Skeletal muscle cell (primary cell): ENCODE results near the gene TBC1D12.

Experiments
- DNase-seq: peaks from one replicate; pipeline ENCODE4 v3.0.0-alpha.2; 2010; ENCODE audit warnings: low read depth
- H3K4me3 ChIP-seq: 2 replicates; pipeline ENCODE4 v1.5.1; 2011; ENCODE audit warnings: low read depth, mild to moderate bottlenecking, control low read depth, low read length, moderate library complexity

Gene TBC1D12

DNA sequence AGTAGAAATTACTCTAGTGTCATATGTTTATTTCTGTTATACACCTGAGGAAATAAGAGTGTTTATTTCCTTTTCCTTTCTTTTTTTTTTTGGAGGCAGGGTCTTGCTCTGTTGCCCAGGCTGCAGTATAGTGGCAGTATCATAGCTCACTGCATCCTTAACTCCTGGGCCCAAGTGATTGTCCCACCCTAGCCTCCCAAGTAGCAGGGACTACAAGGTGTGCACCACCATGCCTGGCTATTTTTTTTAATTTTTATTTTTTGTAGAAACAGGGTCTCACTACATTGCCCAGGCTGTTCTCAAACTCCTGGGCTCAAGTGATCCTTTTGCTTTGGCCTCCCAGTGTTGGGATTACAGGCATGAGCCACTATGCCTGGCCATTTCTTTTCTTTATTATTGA is 37.8 kb downstream of the TBC1D12 start:
- no peak for DNase-seq
- H3K4me3 ChIP-seq, result no peak overlapping the region

DNA sequence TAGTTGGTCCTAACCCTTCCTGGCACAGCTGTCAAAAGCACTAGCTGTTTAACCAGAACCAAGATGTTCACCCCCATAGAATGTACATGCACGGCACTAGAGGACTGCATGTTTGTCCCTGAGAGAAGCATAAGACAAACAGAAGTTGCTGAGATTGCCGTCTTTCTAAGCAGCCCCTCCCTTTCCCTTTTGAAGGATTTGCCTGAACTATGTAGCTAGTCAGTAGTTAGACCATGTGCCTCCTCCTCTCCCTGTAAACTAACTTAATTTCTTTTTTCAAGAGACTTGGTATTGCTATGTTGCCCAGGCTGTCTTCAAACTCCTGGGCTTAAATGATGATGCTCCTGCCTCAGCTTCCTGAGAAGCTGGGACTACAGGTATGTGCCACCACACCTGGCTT is 40.7 kb downstream of the TBC1D12 start:
- H3K4me3 ChIP-seq, result no peak overlapping the region
- no peak for DNase-seq

DNA sequence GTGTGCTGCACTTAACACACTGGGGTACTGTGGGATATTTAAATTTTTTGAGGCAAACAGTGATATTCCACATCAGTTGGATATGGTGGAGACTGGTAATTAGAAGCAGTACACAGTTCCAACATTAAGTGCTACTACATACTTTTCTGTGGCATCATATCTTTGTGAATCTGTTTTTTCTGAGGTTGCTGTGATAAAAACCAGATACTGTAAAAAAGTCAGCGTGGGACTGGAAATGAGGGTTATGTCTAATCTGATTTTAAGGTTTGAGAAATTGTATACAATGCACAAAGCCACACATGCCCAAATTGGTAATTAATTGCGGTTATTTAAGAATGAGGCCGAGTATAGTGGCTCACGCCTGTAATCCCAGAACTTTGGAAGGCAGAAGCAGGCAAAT is 41.2 kb downstream of the TBC1D12 start:
- DNase-seq, result no peak
- no peak overlapping the region for H3K4me3 ChIP-seq

DNA sequence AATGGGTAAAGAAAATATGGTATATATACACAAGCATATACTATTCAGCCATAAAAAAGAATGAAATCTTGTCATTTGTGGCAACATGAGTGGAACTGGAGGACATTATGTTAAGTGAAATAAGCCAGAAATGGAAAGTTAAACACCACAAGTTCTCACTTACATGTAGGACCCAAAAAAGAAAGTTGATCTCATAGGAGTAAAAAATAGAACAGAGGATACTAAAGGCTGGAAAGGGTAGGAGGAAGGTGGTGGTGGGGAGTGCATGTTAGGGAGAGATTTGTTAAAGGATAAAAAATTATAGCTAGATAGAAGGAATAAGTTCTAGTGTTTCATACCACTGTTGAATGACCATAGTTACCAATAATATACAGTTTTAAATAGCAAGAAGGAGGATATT is 48.4 kb downstream of the TBC1D12 start:
- H3K4me3 ChIP-seq, result no peak overlapping the region
- no peak for DNase-seq

DNA sequence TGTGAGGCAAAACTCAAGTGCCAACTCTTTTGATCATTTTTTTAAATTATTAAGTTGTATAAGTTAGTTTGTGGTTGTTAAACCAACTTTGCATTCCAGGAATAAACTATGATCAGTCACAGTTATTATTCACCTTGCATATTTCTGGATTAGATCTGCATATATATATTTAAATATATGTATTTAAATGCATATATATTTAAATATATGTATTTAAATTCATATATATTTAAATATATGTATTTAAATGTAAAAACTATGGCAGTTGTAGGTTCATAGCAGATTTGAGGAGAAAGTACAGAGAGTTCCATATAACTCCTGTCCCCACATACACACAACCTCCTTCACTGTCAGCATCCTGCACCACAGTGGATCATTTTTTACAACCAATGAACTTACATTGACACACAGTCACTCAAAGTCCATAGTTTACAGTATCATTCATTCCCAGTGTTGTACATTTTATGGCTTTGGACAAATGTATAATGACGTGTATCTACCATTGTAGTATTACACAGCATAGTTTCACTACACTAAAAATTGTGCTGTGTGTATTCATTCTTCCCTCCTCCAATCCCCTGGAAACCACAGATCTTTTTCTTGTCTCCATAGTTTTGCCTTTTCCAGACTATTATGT is 49.7 kb downstream of the TBC1D12 start:
- H3K4me3 ChIP-seq, result no peak overlapping the region
- no peak for DNase-seq

DNA sequence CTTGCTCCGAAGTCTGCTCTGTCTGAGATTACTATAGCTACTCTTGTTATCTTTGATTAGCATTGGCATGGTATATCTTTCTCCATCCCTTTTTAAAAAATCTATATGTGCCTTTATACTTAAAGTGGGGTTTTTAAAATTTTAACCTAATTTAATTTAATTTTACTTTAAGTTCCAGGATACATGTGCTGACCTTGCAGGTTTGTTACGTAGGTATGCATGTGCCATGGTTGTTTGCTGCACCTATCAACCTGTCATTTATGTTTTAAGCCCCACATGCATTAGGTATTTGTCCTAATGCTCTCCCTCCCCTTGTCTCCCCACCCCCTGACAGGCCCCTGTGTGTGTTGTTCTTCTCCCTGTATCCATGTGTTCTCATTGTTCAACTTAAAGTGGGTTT is 54.6 kb downstream of the TBC1D12 start:
- DNase-seq, result no peak
- H3K4me3 ChIP-seq, result no peak overlapping the region

DNA sequence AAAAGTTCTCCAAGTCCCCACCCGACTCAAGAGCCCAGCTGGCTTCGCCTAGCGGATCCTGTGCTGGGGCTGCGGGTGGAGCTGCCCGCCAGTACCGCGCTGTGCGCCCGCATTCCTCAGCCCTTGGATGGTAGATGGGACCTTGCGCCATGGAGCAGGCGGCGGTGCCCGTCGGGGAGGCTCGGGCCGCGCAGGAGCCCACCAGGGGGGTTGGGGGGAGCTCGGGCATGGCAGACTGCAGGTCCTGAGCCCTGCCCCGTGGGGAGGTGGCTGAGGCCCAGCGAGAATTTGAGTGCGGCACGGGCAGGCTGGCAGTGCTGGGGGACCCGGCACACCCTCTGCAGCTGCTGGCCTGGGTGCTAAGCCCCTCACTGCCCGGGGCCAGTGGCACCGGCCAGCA is 57.0 kb downstream of the TBC1D12 start:
- no peak overlapping the region for H3K4me3 ChIP-seq
- no peak for DNase-seq

DNA sequence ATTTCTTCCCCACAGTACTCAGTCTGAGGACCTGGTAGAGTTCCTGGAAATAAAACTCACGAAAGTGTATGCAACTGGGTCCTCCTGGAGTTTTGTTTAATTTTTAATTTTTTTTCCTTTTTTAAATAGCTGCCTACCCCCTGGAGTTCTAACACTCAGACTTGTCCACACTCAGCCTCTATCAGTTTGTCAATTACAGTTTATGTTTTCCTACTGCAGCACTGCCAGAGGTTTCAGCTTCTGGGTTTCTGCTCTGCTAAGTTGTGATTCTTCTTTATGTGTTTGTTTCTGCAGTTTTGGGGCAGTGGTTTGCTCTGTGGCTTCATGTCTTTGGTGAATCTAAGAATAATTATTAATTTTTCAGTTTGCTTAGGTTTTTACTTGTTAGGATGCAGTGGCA is 59.2 kb downstream of the TBC1D12 start:
- H3K4me3 ChIP-seq, result no peak overlapping the region
- DNase-seq, result no peak

DNA sequence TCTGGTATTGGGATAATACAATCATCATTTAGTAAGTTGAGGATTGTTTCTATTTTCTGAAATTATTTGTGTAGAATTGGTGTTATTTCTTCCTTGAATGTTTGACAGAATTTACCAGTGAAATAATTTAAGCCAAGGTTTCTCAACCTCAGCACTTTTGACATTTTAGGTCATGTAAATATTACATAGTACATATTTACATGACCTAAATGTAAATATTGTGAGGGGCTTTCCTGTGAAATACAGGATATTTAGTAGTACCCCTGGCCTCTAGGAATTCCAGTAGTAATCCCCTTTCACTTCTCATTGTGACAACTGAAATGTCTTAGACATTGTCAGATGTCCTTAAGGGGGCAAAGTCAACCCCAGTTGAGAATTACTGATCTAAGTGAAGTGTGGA is 59.8 kb downstream of the TBC1D12 start:
- no peak overlapping the region for H3K4me3 ChIP-seq
- DNase-seq, result no peak

DNA sequence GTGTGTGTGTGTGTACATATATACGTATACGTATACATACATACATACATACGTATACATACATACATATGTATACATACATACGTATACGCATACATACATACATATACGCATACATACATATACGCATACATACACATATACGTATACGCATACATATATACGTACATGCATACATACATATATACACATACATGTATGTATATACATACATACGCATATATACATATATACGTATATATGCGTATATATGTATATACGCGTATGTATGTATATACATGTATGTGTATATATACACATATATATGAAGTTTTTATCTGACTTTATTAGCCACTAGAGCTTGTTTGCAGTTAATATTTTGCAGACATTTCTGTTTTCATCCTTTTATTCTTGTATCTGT is 63.3 kb downstream of the TBC1D12 start:
- H3K4me3 ChIP-seq, result no peak overlapping the region
- no peak for DNase-seq

DNA sequence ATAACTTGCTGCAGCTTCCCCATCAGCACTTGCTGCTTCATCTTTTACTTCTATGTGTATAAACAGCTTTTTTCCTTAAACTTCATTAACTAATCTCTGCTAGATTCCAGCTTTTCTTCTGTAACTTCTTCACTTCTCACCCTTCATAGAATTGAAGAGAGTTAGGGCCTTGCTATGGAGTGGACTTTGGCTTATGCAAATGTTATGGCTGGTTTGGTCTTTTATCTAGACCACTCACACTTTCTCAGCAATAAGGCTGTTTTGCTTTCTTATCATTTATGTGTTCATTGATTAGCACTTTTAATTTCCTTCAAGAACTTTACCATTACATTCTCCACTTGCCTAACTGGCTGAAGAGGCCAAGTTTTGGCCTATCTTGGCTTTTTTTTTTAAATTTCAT is 79.1 kb downstream of the TBC1D12 start:
- no peak overlapping the region for H3K4me3 ChIP-seq
- DNase-seq, result no peak

DNA sequence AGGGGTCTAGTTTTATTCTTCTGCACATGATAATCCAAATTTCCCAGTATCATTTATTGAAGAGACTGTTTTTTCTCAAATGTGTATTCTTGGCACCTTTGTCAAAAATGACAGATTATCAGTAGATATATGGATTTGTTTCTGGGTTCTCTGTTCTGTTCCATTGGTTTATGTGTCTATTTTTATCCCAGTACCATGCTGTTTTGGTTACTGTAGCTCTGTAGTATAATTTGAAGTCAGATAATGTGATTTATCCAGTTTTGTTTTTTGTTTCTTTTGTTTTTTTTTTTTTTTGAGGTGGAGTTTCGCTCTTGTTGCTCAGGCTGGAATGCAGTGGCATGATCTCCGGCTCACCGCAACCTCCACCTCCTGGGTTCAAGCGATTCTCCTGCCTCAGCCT is 81.6 kb downstream of the TBC1D12 start:
- DNase-seq, result no peak

DNA sequence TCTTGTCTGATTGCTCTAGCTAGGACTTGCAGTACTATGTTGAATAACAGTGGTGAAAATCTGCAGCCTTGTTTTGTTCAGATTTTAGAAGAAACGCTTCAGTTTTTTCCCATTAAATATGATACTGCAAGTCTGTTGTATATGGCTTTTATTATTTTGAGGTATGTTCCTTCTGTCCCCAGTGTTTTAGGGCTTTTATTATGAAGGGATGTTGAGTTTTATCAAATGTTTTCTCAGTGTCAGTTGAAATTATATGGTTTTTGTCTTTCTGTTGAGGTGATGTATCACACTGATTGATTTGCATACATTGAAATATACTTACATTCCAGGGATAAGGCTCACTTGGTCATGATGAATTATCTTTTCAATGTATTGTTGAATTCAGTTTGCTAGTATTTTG is 82.8 kb downstream of the TBC1D12 start:
- DNase-seq, result no peak
- no peak overlapping the region for H3K4me3 ChIP-seq

More for the DNA sequence above, 81.6 kb downstream of the TBC1D12 start:
- H3K4me3 ChIP-seq, result no peak overlapping the region

DNA sequence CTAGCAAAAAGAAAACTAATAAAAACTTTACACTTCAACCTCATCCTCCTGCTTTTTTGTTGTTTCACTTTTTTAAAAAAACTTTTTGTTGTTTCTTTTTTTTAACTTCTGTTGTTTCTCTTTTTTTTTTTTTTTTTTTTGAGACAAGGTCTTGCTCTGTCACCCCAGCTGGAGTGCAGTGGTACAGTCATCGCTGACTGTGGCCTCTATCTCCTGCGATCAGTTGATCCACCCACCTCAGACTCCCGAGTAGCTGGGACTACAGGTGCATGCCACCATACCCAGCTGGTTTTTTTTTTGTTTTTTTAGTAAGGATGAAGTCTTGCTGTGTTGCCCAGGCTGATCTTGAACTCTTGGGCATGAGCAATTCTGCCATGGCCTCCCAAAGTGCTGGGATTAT is 85.2 kb downstream of the TBC1D12 start:
- no peak for DNase-seq
- H3K4me3 ChIP-seq, result no peak overlapping the region

DNA sequence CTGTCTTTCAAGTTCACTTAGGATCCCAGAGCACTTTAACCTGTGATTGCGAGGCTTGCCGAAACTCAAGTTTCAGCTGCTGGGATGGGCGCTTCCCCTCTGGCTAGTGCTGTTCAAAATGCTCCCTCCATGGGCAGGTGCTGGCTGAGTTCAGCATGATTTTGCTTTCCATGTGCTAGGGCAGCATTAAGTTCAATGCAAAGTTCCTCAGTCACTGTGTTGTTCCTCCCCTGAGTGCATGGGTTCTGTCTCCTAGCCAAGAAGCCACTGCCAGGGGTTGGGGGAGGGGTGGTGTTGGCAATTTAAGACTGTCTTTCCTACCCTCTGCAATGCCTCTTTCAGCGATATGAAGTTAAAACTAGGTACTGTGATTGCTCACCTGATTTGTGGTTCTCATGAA is 86.8 kb downstream of the TBC1D12 start:
- no peak for DNase-seq
- no peak overlapping the region for H3K4me3 ChIP-seq

DNA sequence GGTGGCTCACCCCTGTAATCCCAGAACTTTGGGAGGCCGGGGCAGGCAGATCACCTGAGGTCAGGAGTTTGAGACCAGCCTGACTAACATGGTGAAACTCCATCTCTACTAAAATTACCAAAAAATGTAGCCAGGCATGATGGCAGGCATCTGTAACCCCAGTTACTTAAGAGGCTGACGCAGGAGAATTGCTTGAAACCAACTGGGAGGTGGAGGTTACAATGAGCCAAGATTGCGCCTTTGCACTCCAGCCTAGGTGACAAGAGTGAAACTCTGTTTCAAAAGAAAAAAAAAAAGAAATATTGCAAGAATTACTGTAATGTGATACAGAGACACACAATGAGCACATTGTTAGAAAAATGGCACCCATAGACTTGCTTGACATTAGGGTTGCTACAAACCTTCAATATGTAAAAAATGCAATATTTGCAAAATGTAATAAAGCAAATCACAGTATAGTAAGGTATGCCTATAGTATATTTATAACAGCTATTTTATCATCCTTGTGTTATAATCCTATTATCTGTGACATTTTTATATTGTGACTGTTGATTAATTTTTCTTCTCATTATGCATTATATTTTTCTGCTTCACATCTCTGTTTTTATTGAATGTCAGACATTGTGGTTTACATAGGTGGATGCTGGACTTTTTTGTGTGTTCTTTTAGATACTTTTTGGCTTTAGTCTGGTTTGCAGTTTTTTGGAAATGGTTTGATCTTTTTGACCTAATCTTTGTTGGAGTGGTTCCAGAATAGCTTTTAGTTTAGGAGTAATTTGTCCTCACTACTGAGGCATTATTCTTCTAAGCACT is 87.8 kb downstream of the TBC1D12 start:
- no peak for DNase-seq
- no peak overlapping the region for H3K4me3 ChIP-seq

DNA sequence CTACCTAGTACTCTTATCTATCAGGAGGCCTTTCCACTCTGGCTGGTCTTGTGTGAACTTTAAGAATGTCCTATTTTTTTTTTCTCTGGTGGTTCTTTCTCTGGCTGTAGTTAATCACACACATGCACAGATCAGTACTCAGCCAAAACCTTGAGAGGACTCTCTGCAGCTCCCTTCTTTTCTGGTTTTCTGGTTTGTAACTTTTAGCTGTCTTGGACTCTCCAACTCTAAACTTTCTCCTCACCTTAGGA is 88.4 kb downstream of the TBC1D12 start:
- H3K4me3 ChIP-seq, result no peak overlapping the region
- no peak for DNase-seq

DNA sequence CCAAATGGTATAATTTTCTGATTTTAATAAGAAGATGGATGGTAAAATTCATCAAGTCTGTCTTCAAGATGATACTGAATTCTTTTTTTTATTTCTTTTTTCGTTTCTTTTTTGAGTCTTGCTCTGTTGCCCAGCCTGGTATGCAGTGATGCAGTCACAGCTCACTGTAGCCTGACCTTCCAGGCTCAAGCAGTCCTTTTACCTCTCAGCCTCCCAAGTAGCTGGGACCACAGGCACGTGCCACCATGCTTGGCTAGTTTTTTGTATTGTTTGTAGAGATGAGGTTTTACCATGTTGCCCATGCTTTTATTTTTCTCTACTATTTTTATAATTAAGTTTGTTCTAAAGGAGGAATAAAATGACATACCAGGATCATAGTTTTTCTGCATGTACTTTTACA is 91.1 kb downstream of the TBC1D12 start:
- no peak for DNase-seq

DNA sequence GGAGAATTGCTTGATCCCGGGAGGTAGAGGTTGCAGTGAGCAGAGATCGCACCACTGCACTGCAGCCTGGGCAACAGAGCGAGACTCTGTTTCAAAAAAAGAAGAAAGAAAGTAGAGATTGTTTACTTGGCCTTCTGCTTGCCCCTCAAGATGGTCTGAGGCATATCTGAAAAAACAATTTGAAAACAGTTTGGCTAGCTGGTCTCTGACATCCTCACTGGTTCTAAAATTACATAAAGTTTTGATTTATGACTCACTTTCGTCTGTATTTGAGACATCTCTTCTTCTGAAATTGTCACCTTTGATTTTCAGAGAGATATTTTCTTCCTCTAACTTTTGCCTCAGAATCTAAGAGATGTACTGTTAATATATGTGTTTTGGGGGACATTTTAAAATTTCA is 93.7 kb downstream of the TBC1D12 start:
- DNase-seq, result no peak
- H3K4me3 ChIP-seq, result no peak overlapping the region

More for the DNA sequence above, 91.1 kb downstream of the TBC1D12 start:
- H3K4me3 ChIP-seq, result no peak overlapping the region

DNA sequence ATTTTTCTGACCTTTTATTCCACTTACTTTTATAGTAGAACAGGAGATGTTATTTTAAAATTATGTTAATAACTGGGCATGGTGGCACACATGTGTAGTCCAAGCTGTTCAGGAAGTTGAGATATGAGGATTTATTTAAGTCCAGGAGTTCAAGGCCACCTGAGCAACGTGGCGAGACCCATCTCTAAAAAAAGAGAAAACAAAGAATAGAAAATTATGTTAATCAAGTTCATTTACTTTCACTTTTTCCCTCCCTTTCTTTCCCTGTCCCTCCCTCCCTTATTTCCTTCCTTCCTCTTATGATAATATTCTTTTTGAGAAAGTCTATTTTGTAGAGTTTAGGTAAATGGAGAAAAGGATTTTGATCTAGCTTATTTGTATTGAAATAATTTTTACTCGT is 94.3 kb downstream of the TBC1D12 start:
- H3K4me3 ChIP-seq, result no peak overlapping the region

DNA sequence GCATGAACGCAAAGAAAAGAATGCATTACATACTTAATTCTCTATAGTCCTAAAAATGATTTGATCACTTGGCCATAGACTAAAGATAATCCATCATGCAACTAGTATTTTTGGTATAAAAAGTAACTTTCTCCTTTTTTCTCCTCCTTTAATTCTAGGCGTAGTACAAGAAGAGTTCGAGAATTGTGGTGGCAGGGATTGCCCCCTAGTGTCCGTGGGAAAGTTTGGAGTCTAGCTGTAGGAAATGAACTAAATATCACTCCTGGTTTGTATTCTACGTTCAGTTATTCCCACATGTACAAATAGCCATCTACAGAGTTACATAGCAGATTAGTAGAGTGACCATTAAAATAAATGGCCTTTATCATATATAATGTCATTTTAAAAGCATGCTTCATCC is 97.7 kb downstream of the TBC1D12 start:
- no peak overlapping the region for H3K4me3 ChIP-seq
- DNase-seq, result no peak

More for the DNA sequence above, 94.3 kb downstream of the TBC1D12 start:
- no peak for DNase-seq
